HEK293 (cell line): ENCODE results near the gene MAPKAP1.

Experiments used
- EGR2 ChIP-seq: fragments of 450-650 bp; formaldehyde crosslinking; IDR thresholded peaks from 2 replicates; pipeline ENCODE4 v1.5.1; 2016; ENCODE audit warnings: low read depth, missing biosample characterization, missing genetic modification characterization
- GLIS1 ChIP-seq: fragments of 450-650 bp; formaldehyde crosslinking; IDR thresholded peaks from 2 replicates; pipeline ENCODE4 v1.5.1; 2016; ENCODE audit warnings: missing biosample characterization, missing genetic modification characterization
- KLF8 ChIP-seq: fragments of 450-650 bp; formaldehyde crosslinking; IDR thresholded peaks from 2 replicates; pipeline ENCODE4 v1.5.1; 2016; ENCODE audit warnings: missing biosample characterization, missing genetic modification characterization
- SCRT1 ChIP-seq: fragments of 450-650 bp; formaldehyde crosslinking; IDR thresholded peaks from 2 replicates; pipeline ENCODE4 v1.5.1; 2016; ENCODE audit warnings: missing biosample characterization, missing genetic modification characterization, borderline replicate concordance
- TRIM28 ChIP-seq: IDR thresholded peaks from 2 replicates; pipeline ENCODE4 v1.6.1; 2011; ENCODE audit warnings: low read length, control low read depth, borderline replicate concordance
- ZBTB1 ChIP-seq: fragments of 450-650 bp; formaldehyde crosslinking; IDR thresholded peaks from 2 replicates; pipeline ENCODE4 v1.5.1; 2016; ENCODE audit warnings: missing biosample characterization, missing genetic modification characterization
- ZBTB48 ChIP-seq: fragments of 450-650 bp; formaldehyde crosslinking; IDR thresholded peaks from 2 replicates; pipeline ENCODE4 v1.5.1; 2016; ENCODE audit warnings: missing biosample characterization, missing genetic modification characterization
- ZBTB8A ChIP-seq: fragments of 450-650 bp; formaldehyde crosslinking; IDR thresholded peaks from 2 replicates; pipeline ENCODE4 v1.5.1; 2016; ENCODE audit warnings: missing biosample characterization, missing genetic modification characterization
- ZNF10 ChIP-seq: fragments of 450-650 bp; formaldehyde crosslinking; IDR thresholded peaks from 2 replicates; pipeline ENCODE4 v1.5.1; 2017; ENCODE audit warnings: missing biosample characterization, missing genetic modification characterization
- ZNF132 ChIP-seq: fragments of 450-650 bp; formaldehyde crosslinking; IDR thresholded peaks from 2 replicates; pipeline ENCODE4 v1.5.1; 2017; ENCODE audit warnings: missing biosample characterization, missing genetic modification characterization, borderline replicate concordance
- ZNF157 ChIP-seq: fragments of 450-650 bp; formaldehyde crosslinking; IDR thresholded peaks from 2 replicates; pipeline ENCODE4 v1.5.1; 2016; ENCODE audit warnings: missing biosample characterization, missing genetic modification characterization
- ZNF175 ChIP-seq: fragments of 450-650 bp; formaldehyde crosslinking; IDR thresholded peaks from 2 replicates; pipeline ENCODE4 v1.5.1; 2016; ENCODE audit warnings: missing biosample characterization, missing genetic modification characterization
- ZNF2 ChIP-seq: fragments of 450-650 bp; formaldehyde crosslinking; IDR thresholded peaks from 2 replicates; pipeline ENCODE4 v1.5.1; 2016; ENCODE audit warnings: missing biosample characterization, missing genetic modification characterization
- ZNF211 ChIP-seq: fragments of 450-650 bp; formaldehyde crosslinking; IDR thresholded peaks from 2 replicates; pipeline ENCODE4 v1.5.1; 2016; ENCODE audit warnings: low read depth, missing biosample characterization, missing genetic modification characterization
- ZNF335 ChIP-seq: fragments of 450-650 bp; formaldehyde crosslinking; conservative IDR thresholded peaks from 2 replicates; pipeline ENCODE4 v1.5.1; 2016; ENCODE audit warnings: missing biosample characterization, missing genetic modification characterization
- ZNF416 ChIP-seq: fragments of 450-650 bp; formaldehyde crosslinking; IDR thresholded peaks from 2 replicates; pipeline ENCODE4 v1.5.1; 2016; ENCODE audit warnings: missing biosample characterization, missing genetic modification characterization
- ZNF473 ChIP-seq: fragments of 450-650 bp; formaldehyde crosslinking; IDR thresholded peaks from 2 replicates; pipeline ENCODE4 v1.5.1; 2017; ENCODE audit warnings: missing biosample characterization, missing genetic modification characterization
- ZNF488 ChIP-seq: fragments of 450-650 bp; formaldehyde crosslinking; IDR thresholded peaks from 2 replicates; pipeline ENCODE4 v1.5.1; 2016; ENCODE audit warnings: missing biosample characterization, missing genetic modification characterization
- ZNF639 ChIP-seq: fragments of 450-650 bp; formaldehyde crosslinking; IDR thresholded peaks from 2 replicates; pipeline ENCODE4 v1.5.1; 2016; ENCODE audit warnings: missing biosample characterization, missing genetic modification characterization
- ZNF707 ChIP-seq: fragments of 450-650 bp; formaldehyde crosslinking; IDR thresholded peaks from 2 replicates; pipeline ENCODE4 v1.5.1; 2016; ENCODE audit warnings: missing biosample characterization, missing genetic modification characterization
- ZNF776 ChIP-seq: fragments of 450-650 bp; formaldehyde crosslinking; IDR thresholded peaks from 2 replicates; pipeline ENCODE4 v1.5.0; 2017; ENCODE audit warnings: missing biosample characterization, missing genetic modification characterization, borderline replicate concordance
- TF ChIP-seq, protein P1 (sequence below): fragments of 450-650 bp; formaldehyde crosslinking; IDR thresholded peaks from 2 replicates; pipeline ENCODE4 v1.5.1; 2016; ENCODE audit warnings: missing biosample characterization, missing genetic modification characterization, borderline replicate concordance
- TF ChIP-seq, protein P2 (sequence below): fragments of 450-650 bp; formaldehyde crosslinking; IDR thresholded peaks from 2 replicates; pipeline ENCODE4 v1.5.1; 2016; ENCODE audit warnings: missing biosample characterization, missing genetic modification characterization
- TF ChIP-seq, protein P3 (sequence below): fragments of 450-650 bp; formaldehyde crosslinking; conservative IDR thresholded peaks from 2 replicates; pipeline ENCODE4 v1.5.1; 2016; ENCODE audit warnings: low read depth, missing biosample characterization, missing genetic modification characterization

Gene MAPKAP1

DNA sequence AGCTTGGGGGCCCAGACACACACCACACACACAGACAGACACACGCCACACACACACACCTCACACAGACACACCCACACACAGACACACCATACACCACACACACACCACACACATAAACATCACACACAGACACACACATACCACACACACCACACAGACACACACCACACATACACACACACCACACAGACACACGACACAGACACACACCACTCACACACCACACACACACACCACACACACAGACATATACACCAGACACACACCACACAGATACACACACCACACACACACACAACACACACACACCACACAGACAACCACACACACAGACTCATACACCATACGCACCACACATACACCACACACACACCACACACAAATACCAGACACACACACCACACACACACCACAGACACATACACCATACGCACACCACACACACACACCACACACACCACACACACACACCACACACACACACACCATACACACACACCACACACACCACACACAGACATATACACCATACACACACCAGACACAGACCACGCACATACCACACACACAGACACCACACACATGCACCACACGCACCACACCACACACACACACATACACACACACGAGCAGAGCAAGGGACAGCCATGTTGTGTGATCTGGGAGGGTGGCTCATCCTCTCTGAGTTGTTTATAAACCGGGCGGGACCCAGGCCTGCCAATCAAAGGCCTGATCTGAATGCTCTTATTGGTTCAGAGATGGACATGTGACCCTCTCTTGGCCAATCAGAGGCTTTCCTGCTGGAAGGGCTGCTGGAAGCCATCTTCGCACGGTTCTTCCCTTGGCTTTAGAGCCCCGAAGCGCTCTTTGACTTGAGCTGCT lies 297.1 kb downstream of the MAPKAP1 start (continued):
- TF ChIP-seq ZNF2 (tag by site-specific recombination) (no peak; the same call in 1 of the 2 replicates), KLF8 (no peak), ZNF157 (tag by site-specific recombination) (no peak), ZBTB8A (tag by site-specific recombination) (no peak), ZNF10 (tag by site-specific recombination) (no peak), ZBTB1 (tag by site-specific recombination) (no peak), SCRT1 (tag by site-specific recombination) (0 out of 2 replicates have a peak, but pooled peaks have one; percentile 9), ZNF416 (tag by site-specific recombination) (no peak), TRIM28 (no peak), ZNF132 (tag by site-specific recombination) (no peak), GLIS1 (no peak; the same call in 1 of the 2 replicates), ZNF211 (tag by site-specific recombination) (peak; percentile 30; the same call in 1 of the 2 replicates), ZNF707 (tag by site-specific recombination) (0 out of 2 replicates have a peak, but pooled peaks have one; percentile 30), ZNF639 (tag by site-specific recombination) (no peak), ZNF335 (tag by site-specific recombination) (no peak), ZNF776 (peak; percentile 60; the same call in 1 of the 2 replicates), ZBTB48 (tag by site-specific recombination) (peak; percentile 22; the same call in 1 of the 2 replicates), ZNF175 (tag by site-specific recombination) (0 out of 2 replicates have a peak, but pooled peaks have one; percentile 14), EGR2 (tag by site-specific recombination) (no peak), ZNF488 (tag by site-specific recombination) (no peak), ZNF473 (tag by site-specific recombination) (no peak)
- TF ChIP-seq, protein P1, sequence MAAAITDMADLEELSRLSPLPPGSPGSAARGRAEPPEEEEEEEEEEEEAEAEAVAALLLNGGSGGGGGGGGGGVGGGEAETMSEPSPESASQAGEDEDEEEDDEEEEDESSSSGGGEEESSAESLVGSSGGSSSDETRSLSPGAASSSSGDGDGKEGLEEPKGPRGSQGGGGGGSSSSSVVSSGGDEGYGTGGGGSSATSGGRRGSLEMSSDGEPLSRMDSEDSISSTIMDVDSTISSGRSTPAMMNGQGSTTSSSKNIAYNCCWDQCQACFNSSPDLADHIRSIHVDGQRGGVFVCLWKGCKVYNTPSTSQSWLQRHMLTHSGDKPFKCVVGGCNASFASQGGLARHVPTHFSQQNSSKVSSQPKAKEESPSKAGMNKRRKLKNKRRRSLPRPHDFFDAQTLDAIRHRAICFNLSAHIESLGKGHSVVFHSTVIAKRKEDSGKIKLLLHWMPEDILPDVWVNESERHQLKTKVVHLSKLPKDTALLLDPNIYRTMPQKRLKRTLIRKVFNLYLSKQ (tag by site-specific recombination) = 0 out of 2 replicates have a peak, but pooled peaks have one; percentile 1
- TF ChIP-seq, protein P2, sequence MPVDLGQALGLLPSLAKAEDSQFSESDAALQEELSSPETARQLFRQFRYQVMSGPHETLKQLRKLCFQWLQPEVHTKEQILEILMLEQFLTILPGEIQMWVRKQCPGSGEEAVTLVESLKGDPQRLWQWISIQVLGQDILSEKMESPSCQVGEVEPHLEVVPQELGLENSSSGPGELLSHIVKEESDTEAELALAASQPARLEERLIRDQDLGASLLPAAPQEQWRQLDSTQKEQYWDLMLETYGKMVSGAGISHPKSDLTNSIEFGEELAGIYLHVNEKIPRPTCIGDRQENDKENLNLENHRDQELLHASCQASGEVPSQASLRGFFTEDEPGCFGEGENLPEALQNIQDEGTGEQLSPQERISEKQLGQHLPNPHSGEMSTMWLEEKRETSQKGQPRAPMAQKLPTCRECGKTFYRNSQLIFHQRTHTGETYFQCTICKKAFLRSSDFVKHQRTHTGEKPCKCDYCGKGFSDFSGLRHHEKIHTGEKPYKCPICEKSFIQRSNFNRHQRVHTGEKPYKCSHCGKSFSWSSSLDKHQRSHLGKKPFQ (tag by site-specific recombination) = peak; percentile 72
- TF ChIP-seq, protein P3, sequence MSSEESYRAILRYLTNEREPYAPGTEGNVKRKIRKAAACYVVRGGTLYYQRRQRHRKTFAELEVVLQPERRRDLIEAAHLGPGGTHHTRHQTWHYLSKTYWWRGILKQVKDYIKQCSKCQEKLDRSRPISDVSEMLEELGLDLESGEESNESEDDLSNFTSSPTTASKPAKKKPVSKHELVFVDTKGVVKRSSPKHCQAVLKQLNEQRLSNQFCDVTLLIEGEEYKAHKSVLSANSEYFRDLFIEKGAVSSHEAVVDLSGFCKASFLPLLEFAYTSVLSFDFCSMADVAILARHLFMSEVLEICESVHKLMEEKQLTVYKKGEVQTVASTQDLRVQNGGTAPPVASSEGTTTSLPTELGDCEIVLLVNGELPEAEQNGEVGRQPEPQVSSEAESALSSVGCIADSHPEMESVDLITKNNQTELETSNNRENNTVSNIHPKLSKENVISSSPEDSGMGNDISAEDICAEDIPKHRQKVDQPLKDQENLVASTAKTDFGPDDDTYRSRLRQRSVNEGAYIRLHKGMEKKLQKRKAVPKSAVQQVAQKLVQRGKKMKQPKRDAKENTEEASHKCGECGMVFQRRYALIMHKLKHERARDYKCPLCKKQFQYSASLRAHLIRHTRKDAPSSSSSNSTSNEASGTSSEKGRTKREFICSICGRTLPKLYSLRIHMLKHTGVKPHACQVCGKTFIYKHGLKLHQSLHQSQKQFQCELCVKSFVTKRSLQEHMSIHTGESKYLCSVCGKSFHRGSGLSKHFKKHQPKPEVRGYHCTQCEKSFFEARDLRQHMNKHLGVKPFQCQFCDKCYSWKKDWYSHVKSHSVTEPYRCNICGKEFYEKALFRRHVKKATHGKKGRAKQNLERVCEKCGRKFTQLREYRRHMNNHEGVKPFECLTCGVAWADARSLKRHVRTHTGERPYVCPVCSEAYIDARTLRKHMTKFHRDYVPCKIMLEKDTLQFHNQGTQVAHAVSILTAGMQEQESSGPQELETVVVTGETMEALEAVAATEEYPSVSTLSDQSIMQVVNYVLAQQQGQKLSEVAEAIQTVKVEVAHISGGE (tag by site-specific recombination) = no peak
- TF ChIP-seq, all 188 proteins: peak for 24
